Lung (tissue), 12 donors: ENCODE data around the gene MTA1. TPM values are rescaled to one million over a fixed set of nuclear protein-coding genes. Genes with fewer than 3 reads are reported as not detected.

Source experiments
- ATAC-seq: fragments of 200-7000 bp; cut with Tn5 transposase; one replicate; pipeline ENCODE4 v1.9.1; 2020; ENCODE audit warnings: moderate number of reproducible peaks; ENCODE audit not compliant: insufficient read depth, low FRiP score
- DNase-seq, 3 donors: peaks; one replicate each; pipeline ENCODE4 v3.0.0-alpha.2; 2013 to 2017
- H3K27ac ChIP-seq, 2 donors: one replicate each; pipeline ENCODE4 v1.5.1; 2013; ENCODE audit warnings: mild to moderate bottlenecking in 2 of 2, moderate library complexity in 2 of 2, control low read depth in 1 of 2, inconsistent platforms in 1 of 2, low read depth in 1 of 2, low read length in 1 of 2
- H3K27me3 ChIP-seq, 3 donors: one replicate each; pipeline ENCODE4 v1.5.1; 2013; ENCODE audit warnings: low read length in 2 of 3; ENCODE audit not compliant: control insufficient read depth in 3 of 3, insufficient read depth in 3 of 3
- H3K36me3 ChIP-seq, 4 donors: one replicate each; pipeline ENCODE4 v1.5.1; 2013; ENCODE audit warnings: low read length in 4 of 4, mild to moderate bottlenecking in 1 of 4, moderate library complexity in 1 of 4; ENCODE audit not compliant: control insufficient read depth in 4 of 4, insufficient read depth in 4 of 4
- H3K4me1 ChIP-seq, 5 donors: one replicate each; pipeline ENCODE4 v1.5.1; 2013; ENCODE audit warnings: low read length in 5 of 5, mild to moderate bottlenecking in 2 of 5, moderate library complexity in 1 of 5; ENCODE audit not compliant: control insufficient read depth in 5 of 5, insufficient read depth in 5 of 5
- H3K4me3 ChIP-seq: one replicate; pipeline ENCODE4 v1.5.1; 2013; ENCODE audit warnings: mild to moderate bottlenecking, control low read depth, moderate library complexity
- H3K9ac ChIP-seq, 2 donors: one replicate each; pipeline ENCODE4 v1.5.1; 2013; ENCODE audit warnings: low read length in 2 of 2, control low read depth in 1 of 2; ENCODE audit not compliant: insufficient read depth in 1 of 2
- H3K9me3 ChIP-seq, 4 donors: one replicate each; pipeline ENCODE4 v1.5.1; 2013; ENCODE audit warnings: low read length in 3 of 4, mild to moderate bottlenecking in 1 of 4, moderate library complexity in 1 of 4; ENCODE audit not compliant: control insufficient read depth in 4 of 4, insufficient read depth in 3 of 4
- CTCF ChIP-seq: IDR thresholded peaks from 2 replicates; pipeline ENCODE4 v1.5.1; 2012; ENCODE audit warnings: mild to moderate bottlenecking; ENCODE audit errors: control extremely low read depth, extremely low read depth
- WGBS, 2 donors: extraction: QIAGEN DNeasy Blood & Tissue Kit; methylation state at CpG; one replicate each; pipeline ENCODE4 v1.1.7; 2013; 5-methylcytosine and 5-hydroxymethylcytosine counted together
- polyA plus RNA-seq, 2 donors: library from polyadenylated mRNA; stranded (reverse); fragments of 200-250 nt; gene quantifications; one replicate each; pipeline ENCODE4 v1.2.1, GENCODE V29; 2013
- total RNA-seq, 2 donors: library from RNA; depleted of rRNA in 1 of 2; stranded (reverse); fragments of >200 nt in 1 of 2; gene quantifications; one replicate each; pipeline ENCODE4 v1.2.1, GENCODE V29; 2014 to 2021
- donor health status: control.
- donor health status: control.
- donor health status: Bipolar disorder and iron deficiency.
- donor health status: healthy.
- donor health status: DM: yes; HTN: yes; CAD: no.

MTA1 gene
- total and polyA plus RNA-seq, 4 donors: 40.2 to 113 (median 63.6) TPM

- H3K36me3 ChIP-seq: peaks cover 3 to 64% (median 11%) of the 10 kb centered on the region in 4 donors
- no peaks in the 10 kb centered on the region for H3K27me3 ChIP-seq
- ATAC-seq (no peak), DNase-seq (no peak)
- no peak overlapping the region for H3K27ac ChIP-seq
- H3K4me1 ChIP-seq: no peaks in the 10 kb centered on the region
- no peak overlapping the region for H3K9ac ChIP-seq
- TF ChIP-seq CTCF: no peak
- no peak overlapping the region for H3K4me3 ChIP-seq
- no peaks in the 10 kb centered on the region for H3K9me3 ChIP-seq
- 94 to 95% methylated on average over 22 to 23 of the region's 23 CpGs for WGBS, 2 donors
These were observed 35.5 kb upstream of the MTA1 start for GRCh38 chr14:105384041-105384557.

- Histone ChIP-seq H3K9ac (no peak overlapping the region), H3K4me3 (no peak overlapping the region), H3K9me3 (no peaks in the 10 kb centered on the region), H3K36me3 (peaks cover 3 to 62% (median 11%) of the 10 kb centered on the region in 4 donors), H3K4me1 (no peaks in the 10 kb centered on the region), H3K27me3 (no peaks in the 10 kb centered on the region), H3K27ac (no peak overlapping the region)
- TF ChIP-seq CTCF: no peak
- DNase-seq: no peak
- WGBS, 2 donors: 91 to 96% methylated on average over 25 to 29 of the region's 29 CpGs
- ATAC-seq: no peak
These were observed 34.9 kb upstream of the MTA1 start for GRCh38 chr14:105384605-105385321.

GRCh38 chr14:105385322-105385637 lies 34.3 kb upstream of the MTA1 start:
- Histone ChIP-seq H3K4me1 (no peaks in the 10 kb centered on the region), H3K27ac (no peak overlapping the region), H3K4me3 (no peak overlapping the region), H3K9me3 (no peaks in the 10 kb centered on the region), H3K36me3 (peaks cover 3 to 57% (median 9%) of the 10 kb centered on the region in 4 donors), H3K9ac (no peak overlapping the region), H3K27me3 (no peaks in the 10 kb centered on the region)
- no peak for ATAC-seq
- no peak for DNase-seq
- TF ChIP-seq CTCF: no peak
- 96 to 97% methylated on average over 17 to 19 of the region's 19 CpGs for WGBS, 2 donors
